HepG2 (cell line): ENCODE data around the gene PLD2. TPM values are rescaled to one million over a fixed set of nuclear protein-coding genes. Genes with fewer than 3 reads are reported as not detected.
A peak's percentile ranks its signal among the peaks of the same experiment; 100 is the strongest.

Source experiments
- AHDC1 ChIP-seq: sonication (generic); formaldehyde crosslinking; IDR thresholded peaks from 2 replicates; pipeline ENCODE4 v1.5.1; 2020; ENCODE audit warnings: mild to moderate bottlenecking, missing genetic modification reagents, borderline replicate concordance
- CREB1 ChIP-seq, 2 experiments: fragments of 450-650 bp in 1 of 2; IDR thresholded peaks; 2 replicates each; pipeline ENCODE4 v1.6.1; 2016 to 2017; ENCODE audit warnings: control low read depth in 1 of 2, mild to moderate bottlenecking in 1 of 2, missing compliant biosample characterization in 1 of 2, missing genetic modification characterization in 1 of 2
- IRX3 ChIP-seq: sonication (generic); formaldehyde crosslinking; IDR thresholded peaks from 2 replicates; pipeline ENCODE4 v1.8.1; 2023; ENCODE audit warnings: mild to moderate bottlenecking, low read depth, missing genetic modification reagents, borderline replicate concordance
- MLX ChIP-seq: IDR thresholded peaks from 2 replicates; pipeline ENCODE4 v1.6.1; 2016
- MLXIP ChIP-seq: sonication (generic); formaldehyde crosslinking; IDR thresholded peaks from 2 replicates; pipeline ENCODE4 v1.9.0; 2021; ENCODE audit warnings: missing genetic modification reagents, borderline replicate concordance
- MTA1 ChIP-seq: sonication (generic); formaldehyde crosslinking; IDR thresholded peaks from 2 replicates; pipeline ENCODE4 v1.4.0; 2020; ENCODE audit warnings: missing genetic modification reagents, mild to moderate bottlenecking, borderline replicate concordance
- MXI1 ChIP-seq: IDR thresholded peaks from 3 replicates; pipeline ENCODE4 v1.6.1; 2012; ENCODE audit warnings: low read depth, low read length, inconsistent platforms, borderline replicate concordance
- SATB2 ChIP-seq: sonication (generic); formaldehyde crosslinking; IDR thresholded peaks from 2 replicates; pipeline ENCODE4 v1.5.0; 2020; ENCODE audit warnings: missing genetic modification reagents
- SRSF1 ChIP-seq: fragments of 200-400 bp; formaldehyde crosslinking; optimal IDR thresholded peaks from 2 replicates; pipeline ENCODE3; 2017; ENCODE audit warnings: mild to moderate bottlenecking, low read depth, low read length, moderate library complexity
- STAG1 ChIP-seq: sonication (generic); formaldehyde crosslinking; IDR thresholded peaks from 2 replicates; pipeline ENCODE4 v1.4.0; 2020; ENCODE audit warnings: missing genetic modification reagents
- XBP1 ChIP-seq: sonication (generic); formaldehyde crosslinking; IDR thresholded peaks from 2 replicates; pipeline ENCODE4 v1.5.0; 2020; ENCODE audit warnings: missing genetic modification reagents
- ZFX ChIP-seq: sonication (generic); formaldehyde crosslinking; IDR thresholded peaks from 2 replicates; pipeline ENCODE4 v1.4.0; 2020; ENCODE audit warnings: mild to moderate bottlenecking, low read depth, missing genetic modification reagents, moderate library complexity
- ZNF264 ChIP-seq: sonication (generic); formaldehyde crosslinking; IDR thresholded peaks from 2 replicates; pipeline ENCODE4 v1.4.0; 2020; ENCODE audit warnings: missing genetic modification reagents
- ZNF558 ChIP-seq: sonication (generic); formaldehyde crosslinking; IDR thresholded peaks from 2 replicates; pipeline ENCODE4 v1.9.0; 2022; ENCODE audit warnings: mild to moderate bottlenecking, missing genetic modification reagents, borderline replicate concordance
- ZNF616 ChIP-seq: sonication (generic); formaldehyde crosslinking; IDR thresholded peaks from 2 replicates; pipeline ENCODE4 v1.5.0; 2020; ENCODE audit warnings: low read depth, mild to moderate bottlenecking, missing genetic modification reagents
- ZNF891 ChIP-seq: sonication (generic); formaldehyde crosslinking; IDR thresholded peaks from 2 replicates; pipeline ENCODE4 v1.5.0; 2020; ENCODE audit warnings: mild to moderate bottlenecking, missing genetic modification reagents
- ZSCAN30 ChIP-seq: sonication (generic); formaldehyde crosslinking; IDR thresholded peaks from 2 replicates; pipeline ENCODE4 v1.5.0; 2020; ENCODE audit warnings: mild to moderate bottlenecking, missing genetic modification reagents
- ZSCAN5A ChIP-seq: sonication (generic); formaldehyde crosslinking; IDR thresholded peaks from 2 replicates; pipeline ENCODE4 v1.8.0; 2022; ENCODE audit warnings: mild to moderate bottlenecking, missing genetic modification reagents, borderline replicate concordance
- polyA plus RNA-seq, 8 experiments: library from polyadenylated mRNA; depleted of rRNA in 3 of 8; stranded (reverse) in 7 of 8; unstranded in 1 of 8; fragments of >200 nt; fragmentation: Illumina TruSeq in 4 of 8; extraction: Trizol in 4 of 8; gene quantifications; 2 replicates each; pipeline versions ENCODE4 v1.2.1 to v1.2.3, GENCODE V29; 2011 to 2016; ENCODE audit warnings: low read depth in 4 of 8, missing spikeins in 1 of 8, mixed read lengths in 1 of 8; ENCODE audit not compliant: insufficient read depth in 1 of 8
- total RNA-seq, 5 experiments: library from RNA; depleted of rRNA; stranded (reverse); fragments of >200 nt; fragmentation: Illumina TruSeq; extraction: Trizol; gene quantifications; 2 replicates each; pipeline ENCODE4 v1.2.3, GENCODE V29; 2016; ENCODE audit warnings: low read depth in 1 of 5

PLD2 gene
- total and polyA plus RNA-seq, 2 of the 13 experiments (the other 11 are each of a cell fraction or from before 2014, with no cell fraction given) = 13.4 to 29.7 TPM

DNA sequence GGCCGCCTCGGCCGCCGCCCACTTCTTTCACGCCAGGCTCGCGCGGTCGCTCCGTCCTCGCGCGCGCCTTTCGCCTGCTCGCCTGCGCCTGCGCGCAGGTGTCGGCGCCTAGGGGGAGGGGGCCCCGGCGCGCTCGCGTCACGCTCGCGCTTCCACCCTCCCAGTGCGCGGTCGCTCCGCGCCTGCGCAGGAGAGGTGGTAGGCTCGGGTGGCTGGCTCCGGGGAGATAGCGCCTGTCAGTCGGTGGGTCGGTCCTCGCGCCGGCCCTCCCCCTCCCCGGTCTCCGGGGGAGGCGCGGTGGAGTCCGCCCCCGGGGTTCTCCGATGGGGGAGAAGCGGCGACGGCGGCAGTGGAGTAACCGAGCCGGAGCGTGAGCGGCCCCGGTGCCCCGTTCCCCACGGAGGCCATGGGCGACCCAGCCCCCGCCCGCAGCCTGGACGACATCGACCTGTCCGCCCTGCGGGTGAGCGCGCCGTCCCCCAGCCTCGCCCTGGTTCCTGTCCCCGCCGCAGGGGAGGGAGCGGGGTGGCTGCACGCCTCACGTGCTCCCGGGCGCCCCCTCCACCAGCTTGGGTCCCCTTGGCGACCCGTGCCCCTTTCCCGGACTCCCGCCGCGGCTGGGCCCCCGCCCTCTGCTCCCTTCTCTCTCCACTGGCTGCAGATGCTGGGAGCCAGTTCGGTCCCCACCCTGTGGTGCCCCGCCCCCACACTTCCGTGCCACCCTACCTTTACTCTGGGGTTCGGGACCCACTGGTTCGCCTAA is 26.4 kb downstream of the PLD2 start, which contains the start of gene MINK1 (continued):
- TF ChIP-seq STAG1 (CRISPR knock-in tag) (no peak; the same call in 1 of the 2 replicates), XBP1 (CRISPR knock-in tag) (no peak), SATB2 (0 out of 2 replicates have a peak, but pooled peaks have one; percentile 38), ZNF264 (CRISPR knock-in tag) (peak; percentile 29; the same call in 1 of the 2 replicates), ZSCAN30 (no peak), CREB1 (IDR thresholded peaks at IDR 0.05) (peak; percentile 71; the same call in 1 of the 2 replicates), CREB1 (CRISPR knock-in tag; IDR thresholded peaks at IDR 0.05) (no peak), ZNF616 (CRISPR knock-in tag) (no peak), AHDC1 (CRISPR knock-in tag) (no peak), MTA1 (CRISPR knock-in tag) (peak; percentile 58), ZNF891 (CRISPR knock-in tag) (no peak), MXI1 (peak; percentile 76; the same call in 2 of the 3 replicates), ZNF558 (CRISPR knock-in tag) (no peak), ZSCAN5A (CRISPR knock-in tag) (no peak), MLXIP (CRISPR knock-in tag) (no peak), ZFX (CRISPR knock-in tag) (peak; percentile 69), IRX3 (CRISPR knock-in tag) (no peak; the same call in 1 of the 2 replicates), SRSF1 (peak; percentile 20), MLX (CRISPR knock-in tag) (no peak)
